Measurements from ENCODE around the gene FRMD4A.
"Not testable (repeated sequence)": the region's sequence is repeated elsewhere in the genome, so short reads cannot be mapped to it uniquely, and the experiment has no call there.

The FRMD4A gene

DNA sequence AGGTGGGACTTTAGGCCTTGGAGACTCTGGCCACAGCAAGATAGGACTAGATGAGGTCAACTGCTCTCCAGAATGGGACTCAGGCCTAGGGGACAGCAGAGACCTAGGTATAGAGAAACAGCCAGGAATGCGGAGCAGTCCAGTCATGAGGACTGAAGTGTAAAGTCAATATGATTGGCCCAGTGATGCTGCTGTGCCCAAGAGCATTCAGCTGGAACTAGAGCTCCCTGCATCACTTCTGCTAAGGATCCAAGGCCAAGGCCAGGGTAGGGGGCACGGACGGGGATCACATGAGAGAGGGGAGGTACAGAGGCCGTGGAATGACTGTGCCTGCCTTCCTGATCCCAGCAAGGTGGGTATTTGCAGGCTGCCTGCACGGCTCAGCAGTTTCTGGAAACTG, 237.9 kb downstream of the FRMD4A start:
- no peak for DNase-seq
- intact Hi-C loops (cut with DNase I), result loop anchor here (10.0 kb wide), 1 partner anchor 298 kb away; no protein-coding TSS in a partner anchor

DNA sequence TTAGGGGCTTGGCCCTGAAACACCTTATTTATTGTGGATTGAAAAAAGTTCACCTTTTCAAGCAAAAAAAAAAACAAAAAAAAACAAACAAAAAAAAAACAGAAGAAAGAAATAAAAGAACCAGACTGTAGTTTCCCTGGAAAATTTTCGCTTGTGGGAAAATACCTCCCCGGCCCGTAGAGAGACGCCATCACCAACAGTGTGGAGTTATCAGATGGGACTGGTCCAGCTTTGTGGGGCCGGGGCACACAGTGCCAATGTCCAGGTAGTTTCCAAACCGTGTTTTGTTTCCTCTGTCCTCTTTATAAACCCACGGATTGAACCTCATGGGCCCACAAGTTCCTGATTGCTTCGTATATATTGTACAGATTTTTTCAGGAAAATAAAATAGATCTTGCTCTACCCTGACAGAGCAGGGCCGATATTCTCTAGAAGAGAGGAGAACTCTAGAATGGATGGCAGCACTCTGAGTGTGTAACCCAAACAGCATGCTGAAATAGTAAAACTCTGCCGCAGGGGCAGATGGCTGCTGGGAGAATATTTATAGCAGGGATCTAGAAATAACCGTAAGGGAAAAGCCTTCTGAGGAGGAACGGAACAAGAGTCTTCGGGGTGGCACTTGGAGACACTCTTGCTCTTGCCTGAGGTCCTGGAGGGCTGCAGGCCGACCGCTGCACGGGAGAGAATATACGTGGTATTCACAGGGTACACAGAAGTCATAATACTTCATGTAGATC, 241.0 kb downstream of the FRMD4A start:
- intact Hi-C loops (cut with DNase I), result loop anchor here (10.0 kb wide), 1 partner anchor 295 kb away; no protein-coding TSS in a partner anchor
- no peak for DNase-seq

DNA sequence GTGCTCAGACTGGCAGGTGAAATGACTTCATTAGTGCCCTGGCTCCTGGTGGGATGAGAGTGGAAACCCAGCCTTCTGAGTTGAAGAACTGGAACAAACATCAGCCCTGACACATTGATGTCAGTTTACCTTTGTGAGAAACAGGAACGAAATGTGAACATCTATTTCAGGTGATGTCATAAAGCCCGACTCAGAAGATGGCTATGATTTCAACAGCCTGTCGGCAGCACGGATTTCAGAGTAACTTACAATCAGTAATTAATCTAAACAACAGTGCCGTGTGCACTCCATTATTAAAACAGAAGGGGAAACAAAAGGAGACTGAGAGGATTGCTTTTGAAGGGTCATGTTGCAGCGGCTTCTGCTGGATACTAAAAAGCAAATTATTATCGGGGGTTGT, 243.2 kb downstream of the FRMD4A start:
- intact Hi-C loops (cut with DNase I), result no loop called here
- DNase-seq, result no peak

DNA sequence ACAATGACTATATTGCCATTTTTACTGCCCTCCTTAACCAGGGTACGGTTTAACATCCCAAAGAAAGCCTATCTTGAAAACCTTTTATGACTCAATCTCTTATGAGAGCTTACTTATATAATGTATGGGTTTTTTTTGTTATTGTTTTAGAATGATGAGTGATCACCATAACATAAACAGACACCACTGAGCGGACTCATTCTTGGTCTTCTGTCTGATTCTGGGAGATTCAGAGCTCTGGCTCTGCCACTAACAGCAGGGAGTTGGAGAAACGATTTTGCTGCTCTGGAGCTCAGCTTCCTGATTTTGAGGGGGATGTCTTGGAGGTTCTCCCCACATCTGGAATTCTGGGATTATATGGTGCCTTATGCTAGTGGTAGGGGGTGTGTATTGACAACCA, 244.1 kb downstream of the FRMD4A start:
- DNase-seq, result no peak
- intact Hi-C loops (cut with DNase I), result no loop called here

DNA sequence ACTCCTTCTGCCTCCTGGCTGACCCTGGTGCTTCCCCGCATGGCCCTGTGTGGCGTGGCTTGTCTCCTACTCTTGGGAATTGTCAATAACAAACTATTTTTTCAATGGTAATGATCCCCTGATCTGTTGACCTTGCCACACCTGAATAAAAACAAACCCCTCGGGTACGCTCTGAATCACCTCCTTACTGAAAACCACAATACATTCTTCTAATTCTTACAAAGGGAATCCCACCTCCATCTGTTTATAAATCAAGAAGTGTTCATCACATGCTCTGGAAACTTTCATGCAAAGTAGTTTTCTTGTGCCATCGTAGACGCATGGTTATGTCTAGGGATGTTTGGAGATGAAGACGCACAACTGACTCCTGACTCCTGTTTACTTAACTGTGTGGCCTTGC, 245.8 kb downstream of the FRMD4A start:
- intact Hi-C loops (cut with DNase I), result no loop called here
- DNase-seq, result no peak

DNA sequence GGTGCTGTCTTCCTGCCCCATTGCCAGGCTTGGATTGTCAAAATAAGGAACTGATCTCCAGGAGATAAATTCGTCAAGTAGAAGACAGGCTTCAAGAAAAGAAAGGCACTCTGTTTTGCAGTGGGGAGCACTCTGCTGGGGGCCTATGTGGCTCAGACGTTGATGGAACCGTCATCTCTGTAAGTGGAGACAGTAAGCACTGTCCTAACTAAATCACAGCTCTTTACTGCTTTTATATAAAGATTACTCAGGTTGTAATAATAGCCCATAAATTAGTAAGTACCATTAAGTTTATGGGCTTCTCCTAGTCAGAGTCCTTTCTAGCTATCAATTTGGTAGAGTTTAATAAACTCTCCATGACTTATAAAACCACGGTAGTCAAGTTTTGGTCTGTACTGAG, 249.9 kb downstream of the FRMD4A start:
- intact Hi-C loops (cut with DNase I), result no loop called here
- DNase-seq, result no peak

DNA sequence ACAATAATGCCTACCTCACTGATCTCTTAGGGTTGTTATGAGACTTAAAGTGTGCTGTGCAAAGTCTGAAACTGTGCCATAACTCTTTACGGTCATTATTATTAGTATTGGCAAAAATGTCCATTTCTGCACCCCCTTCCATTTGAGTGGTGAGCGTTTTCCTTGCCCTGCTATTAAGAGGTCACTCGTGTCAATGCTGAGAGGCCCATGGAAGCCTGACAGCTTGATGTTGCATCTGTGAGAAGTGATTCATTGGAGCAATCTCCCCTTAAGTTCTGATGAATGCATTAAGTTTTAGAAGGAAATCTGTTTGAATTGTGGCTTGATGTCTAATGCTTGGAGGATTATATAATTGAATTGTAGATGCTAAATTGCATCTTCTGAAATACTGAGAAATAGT, 253.3 kb downstream of the FRMD4A start:
- DNase-seq, result no peak
- intact Hi-C loops (cut with DNase I), result no loop called here

DNA sequence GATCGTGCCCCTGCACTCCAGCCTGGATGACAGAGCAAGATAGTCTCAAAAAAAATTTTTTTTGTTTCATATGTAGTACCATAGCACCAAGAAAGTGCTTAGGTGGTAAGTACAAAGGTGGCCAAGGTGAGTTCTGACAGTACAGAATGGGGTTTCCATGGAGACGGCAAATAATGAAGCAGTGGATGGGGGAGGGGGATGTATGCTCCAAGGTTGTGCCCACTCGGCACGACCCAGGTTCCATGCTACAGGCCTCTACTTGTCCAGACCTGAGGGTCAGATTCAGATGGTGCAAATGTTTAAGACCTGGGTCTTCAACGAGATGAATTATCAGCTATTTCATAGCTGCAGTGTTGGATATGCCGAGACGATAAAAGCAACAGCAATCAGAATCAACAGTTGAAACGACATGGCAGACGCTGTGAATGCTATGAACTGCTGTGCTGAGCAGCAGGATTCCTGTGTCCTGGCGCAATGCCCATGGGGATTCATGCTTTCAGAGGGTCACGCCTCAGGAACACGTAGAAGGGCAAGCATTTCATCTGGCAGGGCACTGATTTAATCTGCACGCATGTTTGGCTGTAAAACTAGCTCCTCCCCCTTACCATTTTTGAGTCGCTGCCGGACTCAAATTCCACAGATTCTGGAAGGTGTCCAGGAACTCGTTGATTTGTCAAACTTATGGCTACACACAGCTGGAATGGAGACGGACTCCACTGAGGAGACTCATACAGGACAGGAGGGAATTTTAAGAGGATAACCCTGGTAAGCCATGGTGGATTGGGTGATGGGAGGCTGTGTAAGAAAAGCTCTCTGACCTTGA, 256.5 kb downstream of the FRMD4A start:
- no peak for DNase-seq
- intact Hi-C loops (cut with DNase I), result no loop called here

DNA sequence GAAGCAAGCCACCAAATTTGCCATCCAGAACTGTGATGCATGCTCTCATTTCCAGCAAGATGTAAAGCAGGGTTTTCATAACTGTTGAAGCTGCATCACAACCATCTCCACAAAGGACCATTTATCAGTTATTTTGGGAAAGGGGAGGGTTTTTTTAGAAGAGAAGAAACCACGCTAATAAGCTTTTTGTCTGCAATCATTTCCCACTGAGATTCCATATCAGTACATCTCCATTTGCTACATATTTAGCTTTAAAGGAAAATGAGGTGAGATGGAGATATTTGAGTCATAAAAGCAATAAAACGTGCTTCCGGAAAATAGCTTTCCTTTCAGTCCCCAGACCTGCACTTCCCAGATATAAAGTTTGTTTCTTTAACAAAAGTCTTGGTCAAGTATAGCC, 258.2 kb downstream of the FRMD4A start:
- intact Hi-C loops (cut with DNase I), result no loop called here

DNA sequence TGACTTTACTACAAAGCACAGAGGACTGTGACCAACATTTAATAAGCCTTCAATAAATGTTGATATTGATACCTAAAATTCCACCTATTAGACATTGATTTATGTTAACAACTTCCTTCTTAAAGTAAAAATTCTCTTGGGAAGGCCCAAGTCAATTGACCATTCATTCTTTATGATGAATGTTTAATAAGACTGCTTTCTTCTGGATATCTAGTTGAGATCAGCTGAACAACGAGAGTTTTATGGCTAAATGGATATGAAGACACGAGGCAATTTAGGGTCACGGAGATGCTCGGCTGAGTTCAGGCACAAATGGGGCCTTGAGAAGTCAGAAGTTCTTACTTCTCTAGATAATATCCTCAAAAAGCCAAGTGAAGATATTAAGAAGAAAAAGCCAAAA, 258.8 kb downstream of the FRMD4A start:
- intact Hi-C loops (cut with DNase I), result no loop called here
- no peak for DNase-seq

More for the DNA sequence above, 258.2 kb downstream of the FRMD4A start:
- no peak for DNase-seq

DNA sequence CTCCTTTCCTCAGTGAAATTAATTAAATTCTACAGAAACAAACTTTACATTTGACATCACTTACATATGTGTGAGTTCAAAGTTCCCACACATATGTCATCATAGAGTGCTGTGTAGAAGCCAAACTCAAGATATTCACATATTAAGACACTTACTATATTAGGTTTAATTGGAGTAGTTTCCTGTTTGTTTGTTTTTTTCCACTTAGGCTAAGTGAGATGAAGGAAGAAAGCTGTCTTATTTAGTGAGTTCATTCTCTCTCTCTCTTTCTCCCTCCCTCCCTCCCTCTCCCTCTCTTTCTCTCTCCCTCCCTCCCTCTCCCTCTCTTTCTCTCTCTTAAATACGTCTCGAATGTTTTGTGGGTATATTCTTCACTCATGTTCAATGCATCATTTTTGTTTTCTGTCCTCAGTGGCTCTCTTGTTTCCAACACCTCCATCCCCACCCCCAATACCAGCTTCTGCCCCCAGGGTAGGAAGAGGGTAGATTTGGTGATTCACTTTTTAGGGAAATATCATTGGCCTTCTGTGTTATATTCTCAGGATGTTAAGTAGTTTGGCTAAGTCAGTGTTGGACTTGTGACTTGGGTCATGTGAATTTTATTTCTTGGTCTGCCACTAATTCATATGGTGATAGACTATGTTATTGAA, 262.0 kb downstream of the FRMD4A start:
- no peak for DNase-seq
- intact Hi-C loops (cut with DNase I), result no loop called here

DNA sequence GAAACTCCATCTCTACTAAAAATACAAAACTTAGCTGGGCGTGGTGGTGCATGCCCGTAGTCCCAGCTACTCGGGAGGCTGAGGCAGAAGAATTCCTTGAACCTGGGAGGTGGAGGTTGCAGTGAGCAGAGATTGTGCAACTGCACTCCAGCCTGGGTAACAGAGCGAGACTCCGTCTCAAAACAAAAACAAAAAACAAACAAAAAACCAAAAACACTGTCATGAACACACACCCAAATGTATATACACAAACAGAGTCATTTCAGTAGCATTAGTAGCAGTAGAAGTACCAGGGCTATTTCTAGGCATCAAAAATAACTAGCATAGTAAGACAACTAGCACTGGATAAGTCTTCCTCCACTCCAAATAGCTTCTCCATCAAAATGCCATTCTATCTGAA, 263.1 kb downstream of the FRMD4A start:
- intact Hi-C loops (cut with DNase I); DNase-seq: not testable (repeated sequence)

DNA sequence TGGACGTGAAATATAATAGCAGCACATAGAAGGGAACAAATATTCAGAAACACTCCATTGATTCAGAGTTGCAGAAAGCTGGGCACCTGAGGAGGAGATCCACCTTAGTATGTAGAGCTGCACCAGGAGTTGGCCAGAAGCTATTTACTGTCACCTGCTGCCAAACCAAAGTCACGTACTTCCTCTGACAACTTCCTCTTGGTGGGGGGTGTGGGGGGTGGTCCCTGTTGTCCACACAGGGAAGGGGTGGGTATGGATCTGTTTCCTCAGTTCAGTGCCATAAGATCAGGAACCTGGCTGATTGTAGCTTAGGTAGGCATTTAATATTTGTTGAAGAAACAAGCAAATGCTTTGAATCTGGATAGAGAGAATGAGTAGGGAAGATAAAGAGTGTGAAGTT, 264.6 kb downstream of the FRMD4A start:
- DNase-seq, result no peak
- intact Hi-C loops (cut with DNase I), result no loop called here

DNA sequence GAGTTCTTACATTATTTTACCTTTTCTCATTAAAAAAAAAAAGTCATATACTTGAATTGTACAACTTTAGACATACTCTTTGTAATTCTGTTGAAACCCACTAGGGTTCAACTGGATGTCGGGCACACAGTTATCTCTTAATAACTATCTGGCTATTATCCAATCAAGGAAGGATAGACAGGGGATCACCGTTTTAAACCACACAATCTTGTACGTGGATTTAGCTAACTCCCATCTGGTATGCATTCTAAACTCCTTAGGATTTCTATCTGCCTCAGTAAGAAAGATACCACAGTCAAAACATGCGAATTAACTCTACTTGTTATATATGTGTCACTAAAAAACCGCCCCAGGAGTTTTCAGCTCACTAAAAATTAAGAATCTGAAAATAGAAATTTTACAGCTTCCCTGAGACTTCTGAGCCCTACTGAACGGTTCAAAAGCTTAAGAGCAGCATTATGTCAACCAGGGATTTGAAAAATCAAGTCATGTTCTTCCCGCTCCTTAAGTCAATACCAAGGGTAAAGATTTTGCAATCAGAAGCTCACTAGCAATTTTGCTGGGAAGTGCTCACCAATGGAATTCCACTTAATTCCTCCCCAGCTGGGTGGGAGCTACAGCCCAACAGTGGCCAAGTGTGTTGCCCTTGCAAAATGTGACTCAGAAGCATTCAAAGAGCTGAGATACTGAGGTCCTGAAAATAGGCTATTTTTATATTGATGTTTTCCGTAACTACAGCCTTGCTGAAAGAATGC, 267.0 kb downstream of the FRMD4A start:
- DNase-seq, result peak in 2 of 42 donors; percentile 23 to 44
- intact Hi-C loops (cut with DNase I), result no loop called here

DNA sequence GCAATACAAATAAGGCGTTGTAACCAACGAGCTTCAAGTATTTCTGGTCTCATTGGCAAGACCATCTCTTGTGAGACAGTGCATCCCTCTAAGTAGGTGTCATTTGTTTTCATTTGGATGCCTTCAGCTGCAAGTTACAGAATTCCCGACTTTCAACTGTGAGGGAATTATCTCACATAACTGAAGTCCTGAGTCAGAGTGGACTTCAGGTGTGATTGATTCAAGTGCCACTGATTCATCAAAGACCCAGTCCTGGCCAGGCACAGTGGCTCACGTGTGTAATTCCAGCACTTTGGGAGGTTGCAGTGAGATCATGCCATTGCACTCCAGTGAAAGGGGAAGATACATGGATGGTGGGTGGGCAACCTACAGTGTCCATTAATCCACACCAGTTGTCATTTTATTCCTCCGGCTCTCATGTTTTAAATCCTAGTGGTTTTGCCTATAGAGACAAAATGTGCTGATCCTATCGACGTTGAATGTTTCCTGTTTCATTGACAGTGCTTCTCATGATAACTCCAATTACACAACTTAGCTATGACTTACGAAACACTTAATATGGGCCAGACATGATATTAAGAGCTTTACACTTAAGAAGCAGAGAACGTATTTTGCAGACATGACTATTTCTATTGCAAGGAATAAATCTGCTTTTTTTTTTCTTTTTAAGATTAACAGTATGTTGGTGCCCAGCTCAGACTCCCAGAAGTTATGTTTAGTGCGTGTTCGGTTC, 268.0 kb downstream of the FRMD4A start:
- intact Hi-C loops (cut with DNase I), result no loop called here

DNA sequence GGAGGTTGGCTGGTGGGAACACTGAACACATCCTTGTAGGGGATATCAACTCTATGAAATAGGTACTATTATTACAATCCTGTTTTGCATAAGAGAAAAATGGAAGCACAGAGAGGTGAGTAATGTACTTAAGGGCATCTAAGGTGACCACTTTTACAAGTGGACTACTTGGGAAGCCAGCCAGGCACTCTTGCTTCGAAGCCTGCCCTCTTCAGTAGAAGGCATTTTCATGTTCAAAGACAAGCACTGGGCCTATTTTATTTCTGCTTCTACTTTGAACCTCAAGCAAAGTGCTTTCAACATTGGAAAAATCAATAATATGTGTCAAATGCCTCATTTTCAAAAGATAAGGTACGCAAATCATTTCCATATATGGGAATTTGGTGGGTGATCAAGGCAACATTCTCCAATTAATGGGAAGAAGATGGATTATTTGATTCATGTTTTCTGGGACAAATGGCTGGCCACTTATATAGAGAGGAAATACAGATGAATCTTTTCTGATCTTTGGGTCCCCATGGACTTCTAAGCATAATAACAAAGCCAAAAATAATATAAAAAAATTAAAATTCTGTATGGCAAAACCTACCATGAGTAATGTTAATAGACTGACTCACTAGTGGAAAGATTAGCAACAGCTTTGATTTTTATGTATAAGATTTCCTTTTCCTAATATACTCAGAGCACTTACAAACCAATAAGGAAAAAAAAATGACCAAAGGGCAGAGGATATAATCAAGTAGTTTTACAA, 270.2 kb downstream of the FRMD4A start:
- intact Hi-C loops (cut with DNase I), result no loop called here
- DNase-seq, result no peak

More for the DNA sequence above, 268.0 kb downstream of the FRMD4A start:
- no peak for DNase-seq

DNA sequence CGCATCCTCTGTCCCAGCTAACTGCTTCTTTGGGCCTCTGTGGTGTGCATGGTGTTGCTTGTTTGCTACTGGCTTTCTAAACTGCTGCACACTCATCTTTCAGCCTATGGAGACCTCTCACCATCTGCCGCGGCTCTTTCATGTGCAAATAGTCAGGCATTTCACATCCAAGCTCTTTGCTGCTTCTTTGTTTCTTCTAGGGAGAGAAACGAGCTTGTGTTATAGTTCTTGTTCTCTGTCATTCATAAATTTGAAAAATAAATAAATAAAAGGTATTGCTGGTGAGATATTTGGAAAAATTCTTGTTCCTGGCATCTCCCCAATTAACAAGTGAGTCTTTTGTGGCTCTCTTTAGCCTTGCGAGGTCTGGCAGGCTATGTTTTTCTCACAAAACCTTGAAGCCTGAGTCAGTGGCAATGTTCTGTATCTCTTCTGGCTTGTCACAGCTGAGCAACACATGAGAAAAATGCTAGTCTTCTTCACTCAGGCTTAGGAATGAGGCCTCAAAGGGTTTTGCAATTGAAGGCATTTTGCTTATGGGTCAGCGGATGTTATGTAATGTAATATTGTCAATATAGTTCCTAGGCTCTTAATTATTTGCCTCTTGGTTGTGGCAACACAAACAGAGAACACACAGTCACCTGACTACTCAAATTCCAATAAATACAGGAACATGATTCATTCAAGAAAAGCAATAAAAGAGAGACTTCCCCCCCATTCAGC, 274.0 kb downstream of the FRMD4A start:
- intact Hi-C loops (cut with DNase I), result no loop called here
- peak in 1 of 42 donors; percentile 42 for DNase-seq
